ENCODE results near the gene HORMAD2.
"Not testable (repeated sequence)": the region's sequence is repeated elsewhere in the genome, so short reads cannot be mapped to it uniquely, and the experiment has no call there.

HORMAD2 gene

DNA sequence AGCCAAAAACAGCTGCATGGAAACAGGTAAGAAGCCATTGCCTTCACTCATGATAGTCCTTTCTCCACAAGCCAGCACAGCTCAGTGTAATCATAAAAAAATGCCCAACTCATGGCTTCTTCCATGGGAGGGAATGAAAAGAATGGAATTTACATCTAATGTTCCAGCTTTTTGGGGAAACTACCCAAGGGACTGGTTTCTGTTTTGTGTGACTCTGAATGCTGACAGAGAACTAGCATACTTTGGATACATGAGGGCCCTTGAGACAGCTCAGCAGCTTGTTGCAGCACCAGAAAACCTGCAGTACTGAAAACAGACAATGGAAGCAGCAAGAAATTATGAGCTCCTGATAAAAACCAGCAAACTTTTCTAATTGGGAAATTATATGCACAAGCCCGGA is 24.2 kb upstream of the HORMAD2 start:
- DNase-seq (ENCODE audit: low read depth in 3 of 3), result no peak

GRCh38 chr22:30057375-30057774 is 22.9 kb upstream of the HORMAD2 start:
- DNase-seq (ENCODE audit: low read depth in 3 of 3), result no peak

DNA sequence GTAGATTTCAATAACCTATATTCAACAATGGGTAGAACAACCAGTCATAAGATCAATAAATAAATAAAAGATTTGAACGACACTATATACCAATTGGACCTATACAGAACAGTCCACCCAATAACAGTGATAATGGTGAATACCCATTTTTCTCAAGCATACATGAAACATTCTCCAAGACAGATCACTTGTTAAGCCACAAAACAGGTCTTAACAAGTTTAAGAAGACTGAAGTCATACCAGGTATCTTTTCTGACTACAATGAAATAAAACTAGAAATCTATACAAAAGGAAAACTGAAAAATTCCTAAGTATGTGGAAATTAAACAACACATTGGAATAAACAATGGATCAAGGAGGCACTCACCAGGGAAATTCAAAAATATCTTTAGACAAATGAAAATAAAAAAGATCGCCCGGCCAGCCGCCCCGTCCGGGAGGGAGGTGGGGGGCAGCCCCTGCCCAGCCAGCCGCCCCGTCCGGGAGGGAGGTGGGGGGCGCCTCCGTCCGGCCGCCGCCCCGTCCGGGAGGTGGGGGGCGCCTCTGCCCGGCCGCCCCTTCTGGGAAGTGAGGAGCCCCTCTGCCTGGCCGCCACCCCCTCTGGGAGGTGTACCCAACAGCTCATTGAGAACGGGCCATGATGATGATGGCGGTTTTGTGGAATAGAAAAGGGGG is 20.8 kb upstream of the HORMAD2 start:
- DNase-seq (ENCODE audit: low read depth in 3 of 3), result not testable (repeated sequence)

DNA sequence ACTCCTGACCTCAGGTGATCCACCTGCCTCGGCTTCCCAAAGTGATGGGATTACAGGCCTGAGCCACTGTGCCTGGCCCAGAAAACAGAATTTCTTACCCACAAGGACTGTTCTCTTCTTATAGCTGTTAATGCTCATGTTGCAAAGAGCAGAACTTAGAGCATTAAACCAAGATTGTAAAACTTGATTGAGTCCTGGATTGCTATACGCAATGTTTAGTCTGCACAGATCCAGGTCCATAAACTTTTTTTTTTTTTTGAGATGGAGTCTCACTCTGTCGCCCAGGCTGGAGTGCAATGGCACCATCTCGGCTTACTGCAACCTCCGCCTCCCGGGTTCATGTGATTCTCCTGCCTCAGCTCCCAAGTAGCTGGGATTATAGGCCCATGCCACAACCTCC is 19.2 kb upstream of the HORMAD2 start:
- not testable (repeated sequence) for DNase-seq (ENCODE audit: low read depth in 3 of 3)

GRCh38 chr22:30062259-30062658 is 18.0 kb upstream of the HORMAD2 start:
- DNase-seq (ENCODE audit: low read depth in 3 of 3), result no peak

GRCh38 chr22:30062950-30063349 is 17.3 kb upstream of the HORMAD2 start:
- DNase-seq (ENCODE audit: low read depth in 3 of 3), result no peak

DNA sequence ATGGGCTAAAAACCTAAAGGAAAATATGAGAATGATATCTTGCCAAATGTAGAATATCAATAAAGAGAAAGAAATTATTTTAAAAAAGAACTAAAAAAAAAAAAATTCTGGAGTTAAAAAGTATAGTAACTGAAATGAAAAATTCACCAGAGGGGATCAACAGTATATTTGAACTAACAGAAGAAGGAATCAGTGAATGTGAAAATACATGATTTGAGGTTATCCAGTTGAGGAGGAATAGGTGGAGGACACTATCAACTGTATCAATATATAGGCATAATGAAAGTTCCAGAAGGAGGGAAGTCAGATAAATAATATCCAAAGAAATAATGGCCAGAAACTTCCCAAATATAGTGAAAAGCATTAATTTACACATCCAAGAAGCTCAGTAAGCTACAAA is 16.1 kb upstream of the HORMAD2 start:
- no peak for DNase-seq (ENCODE audit: low read depth in 3 of 3)

DNA sequence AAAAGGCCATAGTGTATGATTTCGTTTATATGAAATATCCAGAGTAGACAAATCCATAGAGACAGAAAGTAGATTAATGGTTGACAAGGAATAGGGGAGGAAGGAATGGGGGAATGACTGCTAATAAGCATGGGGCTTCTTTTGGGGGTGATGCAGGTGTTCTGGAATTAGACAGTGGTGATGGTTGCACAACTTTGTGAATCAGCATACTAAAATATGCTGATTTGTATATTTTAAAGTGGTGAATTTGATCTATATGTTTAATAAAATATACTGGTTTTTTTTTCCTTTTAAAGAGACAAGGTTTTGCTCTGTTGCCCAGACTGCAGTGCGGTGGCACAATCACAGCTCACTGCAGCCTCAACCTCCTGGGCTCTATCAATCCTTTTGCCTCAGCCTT is 6.5 kb upstream of the HORMAD2 start:
- DNase-seq (ENCODE audit: low read depth in 3 of 3), result no peak

GRCh38 chr22:30074147-30074546 is 6.1 kb upstream of the HORMAD2 start:
- DNase-seq (ENCODE audit: low read depth in 3 of 3), result no peak

DNA sequence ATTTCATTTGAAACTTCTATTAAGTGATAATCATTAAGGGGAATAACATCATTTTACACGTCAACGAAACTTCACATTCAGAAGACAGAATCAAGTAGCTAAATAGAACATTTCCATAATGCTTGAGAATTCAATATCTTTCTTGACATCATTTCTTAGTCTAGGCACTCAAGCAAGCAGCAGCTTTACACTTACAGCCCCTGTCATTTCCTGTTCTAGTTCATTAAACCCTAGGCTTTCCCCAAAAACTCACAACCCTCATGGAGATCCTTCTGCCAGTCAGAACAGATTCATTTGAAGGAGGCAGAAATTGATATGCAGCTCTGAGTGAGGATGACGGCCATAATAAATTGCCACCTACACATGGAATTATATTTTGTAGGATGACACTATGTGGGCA is 5.3 kb upstream of the HORMAD2 start:
- DNase-seq (ENCODE audit: low read depth in 3 of 3), result no peak

DNA sequence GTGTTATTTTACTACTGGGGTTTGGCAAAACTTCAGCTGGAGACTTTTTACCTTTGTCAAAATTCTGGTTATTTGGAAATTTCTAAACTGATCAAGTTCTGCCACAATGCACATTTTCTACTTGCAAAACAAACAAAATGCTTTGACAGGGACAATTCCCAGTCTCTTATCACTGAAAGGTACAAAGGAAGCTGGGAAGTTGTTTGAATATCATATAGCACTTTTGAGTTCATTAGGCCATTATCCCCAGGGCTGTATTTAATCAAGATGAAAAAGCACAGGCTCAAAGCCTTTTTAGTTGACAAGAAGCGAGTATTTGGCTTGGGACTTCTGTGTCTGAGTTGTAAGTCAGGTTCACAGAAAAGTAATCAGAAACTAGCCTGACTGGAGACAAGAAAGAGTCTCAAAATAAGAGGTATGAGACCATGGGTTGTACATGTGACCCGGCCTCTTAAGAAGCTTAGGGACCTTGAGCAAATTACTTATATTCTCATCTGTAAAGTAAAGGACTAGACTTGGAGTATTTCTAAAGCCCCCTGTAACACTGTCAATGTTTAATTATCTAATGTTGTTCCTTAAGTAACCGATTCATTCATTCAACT is 2.9 kb upstream of the HORMAD2 start:
- DNase-seq (ENCODE audit: low read depth in 3 of 3), result no peak

GRCh38 chr22:30078320-30079311 is 1.6 kb upstream of the HORMAD2 start:
- peak in 1 of 3 donors; percentile 17 for DNase-seq (ENCODE audit: low read depth in 3 of 3)

- DNase-seq (ENCODE audit: low read depth in 3 of 3), result no peak
These were observed 541 bp downstream of the HORMAD2 start for GRCh38 chr22:30080805-30081204.

DNA sequence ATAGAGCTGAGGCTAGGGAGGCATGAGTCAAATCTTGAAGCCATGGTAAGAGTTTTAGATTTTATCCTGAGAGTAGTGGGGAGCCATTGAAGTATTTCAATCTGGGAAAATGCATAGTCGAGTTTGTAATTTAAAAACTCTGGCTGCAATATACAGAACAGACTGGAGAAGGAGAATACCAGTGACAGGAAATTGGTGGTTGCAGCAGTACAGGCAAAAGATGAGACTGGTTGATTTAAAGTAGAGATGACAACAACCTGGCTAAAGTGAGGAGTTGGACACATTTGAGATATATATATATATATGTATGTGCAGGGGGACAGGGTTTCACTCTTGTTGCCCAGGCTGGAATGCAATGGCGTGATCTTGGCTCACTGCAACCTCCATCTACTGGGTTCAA is 6.2 kb downstream of the HORMAD2 start:
- DNase-seq (ENCODE audit: low read depth in 3 of 3), result no peak

DNA sequence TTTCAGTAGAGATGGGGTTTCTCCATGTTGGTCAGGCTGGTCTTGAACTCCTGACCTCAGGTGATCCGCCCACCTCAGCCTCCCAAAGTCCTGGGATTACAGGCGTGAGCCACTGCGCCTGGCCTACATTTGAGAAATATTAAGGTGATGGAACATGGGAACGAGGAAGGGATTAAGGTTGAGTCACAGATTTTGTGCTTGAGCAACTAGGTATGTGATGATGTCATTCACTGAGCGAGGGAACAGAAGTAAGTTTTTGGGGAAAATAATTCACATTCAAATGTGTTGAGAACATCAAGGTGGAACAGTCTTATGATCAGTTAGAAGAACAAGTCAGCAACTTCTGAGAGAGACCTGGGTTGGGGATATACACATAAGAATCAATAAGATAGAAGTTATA is 6.8 kb downstream of the HORMAD2 start:
- DNase-seq (ENCODE audit: low read depth in 3 of 3), result not testable (repeated sequence)

DNA sequence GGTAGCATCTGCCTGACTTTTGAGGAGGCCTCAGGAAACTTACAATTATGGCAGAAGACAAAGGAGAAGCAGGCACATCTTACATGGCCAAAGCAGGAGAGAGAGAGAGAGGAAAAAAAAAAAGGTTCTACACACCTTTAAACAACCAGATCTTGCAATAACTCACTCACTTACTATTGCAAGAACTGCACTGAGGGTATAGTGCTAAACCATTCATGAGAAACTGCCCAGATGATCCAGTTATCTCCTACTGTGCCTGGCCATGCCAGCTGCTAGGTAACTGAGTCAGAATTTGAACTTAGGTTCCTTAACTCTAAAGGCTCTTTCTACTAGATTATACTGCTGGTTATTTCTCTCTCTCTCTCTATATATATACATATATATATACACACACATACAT is 7.3 kb downstream of the HORMAD2 start:
- DNase-seq (ENCODE audit: low read depth in 3 of 3), result no peak

DNA sequence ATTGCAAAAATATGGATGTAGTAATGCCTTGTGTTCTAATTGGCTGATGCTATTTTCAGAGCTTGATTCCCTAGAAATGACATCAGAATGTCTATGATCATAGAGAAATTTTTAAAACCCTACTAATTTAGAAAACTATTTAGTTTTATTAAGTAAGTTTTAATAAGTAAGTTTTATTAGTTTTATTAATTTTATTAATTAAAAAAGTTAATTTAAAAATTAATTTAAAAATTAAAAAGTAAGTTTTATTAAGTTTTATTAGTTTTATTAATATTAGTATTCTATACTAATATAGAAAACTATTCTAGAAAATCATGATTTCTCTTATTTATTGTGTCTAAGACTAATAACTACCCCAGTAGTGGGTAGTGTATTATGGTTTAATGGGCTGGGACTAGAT is 8.2 kb downstream of the HORMAD2 start:
- DNase-seq (ENCODE audit: low read depth in 3 of 3), result no peak

- DNase-seq (ENCODE audit: low read depth in 3 of 3), result no peak
These were observed 9.4 kb downstream of the HORMAD2 start for GRCh38 chr22:30089655-30089974.

- no peak for DNase-seq (ENCODE audit: low read depth in 3 of 3)
These were observed 12.4 kb downstream of the HORMAD2 start for GRCh38 chr22:30092686-30093085.

DNA sequence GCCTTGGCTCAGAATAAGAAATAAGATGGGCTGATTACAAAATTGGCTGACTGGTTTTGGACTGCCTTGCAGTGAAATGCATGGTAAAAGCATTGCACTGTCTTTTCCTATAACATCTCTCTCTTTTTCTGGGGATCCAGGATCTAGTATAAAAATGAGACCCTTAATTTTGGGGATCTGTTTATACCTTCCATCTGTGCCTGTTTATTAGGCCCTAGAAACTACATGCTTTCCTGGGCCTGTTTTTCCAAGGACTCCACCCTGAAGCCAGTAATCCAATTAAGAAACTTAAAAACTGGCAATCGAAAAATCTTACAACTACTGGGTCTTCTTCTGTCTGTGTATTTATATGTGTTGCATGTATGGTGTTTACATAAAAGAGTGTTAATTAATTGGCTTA is 14.5 kb downstream of the HORMAD2 start:
- DNase-seq (ENCODE audit: low read depth in 3 of 3), result no peak

DNA sequence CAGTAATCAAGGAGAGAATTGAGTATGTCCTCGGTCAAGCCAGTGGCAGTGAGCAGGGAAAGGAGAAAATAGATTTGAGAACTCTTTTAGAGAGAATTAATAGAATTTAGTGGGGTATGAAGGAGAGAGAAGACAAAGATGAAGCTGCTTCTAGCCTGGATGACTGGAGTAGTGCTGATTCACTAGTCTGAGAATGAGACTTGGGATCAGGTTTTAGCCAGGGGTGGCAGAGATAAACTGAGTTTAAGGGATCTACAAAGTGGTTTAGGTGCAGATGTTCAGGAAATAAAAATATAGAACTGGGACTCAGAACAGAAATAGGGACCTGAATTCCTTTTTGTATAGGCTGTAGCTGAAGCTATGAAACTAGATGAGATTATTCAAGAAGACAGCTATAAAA is 17.6 kb downstream of the HORMAD2 start:
- DNase-seq (ENCODE audit: low read depth in 3 of 3), result no peak

GRCh38 chr22:30100770-30101169 is 20.5 kb downstream of the HORMAD2 start:
- not testable (repeated sequence) for DNase-seq (ENCODE audit: low read depth in 3 of 3)
